Upper lobe of left lung (tissue), 6 donors: Measurements from ENCODE around the gene ADAMTS4. TPM values are rescaled to one million over a fixed set of nuclear protein-coding genes. Genes with fewer than 3 reads are reported as not detected.

Experiments
- ATAC-seq, 2 donors: fragments of 200-7000 bp; cut with Tn5 transposase; one replicate each; pipeline ENCODE4 v1.9.1; 2022; ENCODE audit warnings: mild to moderate bottlenecking in 2 of 2, moderate library complexity in 2 of 2; ENCODE audit not compliant: low FRiP score in 2 of 2
- DNase-seq, 2 donors: peaks; one replicate each; pipeline ENCODE4 v3.0.0-alpha.2; 2019 to 2020
- H3K27ac ChIP-seq, 4 donors: fragments of 200-600 bp; sonication (generic); one replicate each; pipeline ENCODE4 v1.5.1; 2016 to 2019
- H3K27me3 ChIP-seq, 4 donors: fragments of 200-600 bp; sonication (generic); one replicate each; pipeline ENCODE4 v1.5.1; 2017 to 2019
- H3K36me3 ChIP-seq, 4 donors: fragments of 200-600 bp; sonication (generic); one replicate each; pipeline ENCODE4 v1.5.1; 2016 to 2019
- H3K4me1 ChIP-seq, 4 donors: fragments of 200-600 bp; sonication (generic); one replicate each; pipeline ENCODE4 v1.5.1; 2018 to 2019
- H3K4me3 ChIP-seq, 4 donors: fragments of 200-600 bp; sonication (generic); one replicate each; pipeline ENCODE4 v1.5.1; 2017 to 2019; ENCODE audit warnings: mild to moderate bottlenecking in 2 of 4, moderate library complexity in 1 of 4
- H3K9me3 ChIP-seq, 4 donors: fragments of 200-600 bp; sonication (generic); one replicate each; pipeline ENCODE4 v1.5.1; 2018 to 2019
- EP300 ChIP-seq, 4 donors: sonication (generic); formaldehyde crosslinking; IDR thresholded peaks; one replicate each; pipeline ENCODE4 v1.5.1; 2017; ENCODE audit warnings: antibody characterized with exemption in 4 of 4, control low read depth in 2 of 4
- POLR2A ChIP-seq, 4 donors: fragments of 450-650 bp; IDR thresholded peaks; one replicate each; pipeline ENCODE4 v1.5.1; 2016 to 2017; ENCODE audit warnings: antibody characterized with exemption in 4 of 4, mild to moderate bottlenecking in 2 of 4
- POLR2AphosphoS5 ChIP-seq, 2 donors: sonication (generic); formaldehyde crosslinking; IDR thresholded peaks; one replicate each; pipeline ENCODE4 v1.5.1; 2017; ENCODE audit warnings: antibody characterized with exemption in 2 of 2
- WGBS, 2 donors: methylation state at CpG; one replicate each; pipeline ENCODE4 v1.1.5; 2017 to 2018; 5-methylcytosine and 5-hydroxymethylcytosine counted together
- total RNA-seq, 6 donors: library from RNA; depleted of rRNA in 4 of 6; stranded (reverse); fragments of >200 nt in 4 of 6; gene quantifications; one replicate each; pipeline versions ENCODE4 v1.1.0 to v1.2.1, GENCODE V29; 2016 to 2021
- TF ChIP-seq, protein P1 (sequence below), 6 experiments: fragments of 450-650 bp in 4 of 6; fragments of 200-600 bp in 2 of 6; sonication (generic) in 2 of 6; IDR thresholded peaks; one replicate each; pipeline ENCODE4 v1.5.1; 2016 to 2019; ENCODE audit warnings: antibody characterized with exemption in 6 of 6
- donor health status: DM: no; HTN: no; CAD: no; lungs with moderate emphysema.
- donor health status: DM: no; HTN: yes; CAD: no; lungs with severe emphysema.

Gene ADAMTS4
- total RNA-seq, 6 donors from 2014 or later = 0.91 to 18.6 (median 3.0) TPM

DNA sequence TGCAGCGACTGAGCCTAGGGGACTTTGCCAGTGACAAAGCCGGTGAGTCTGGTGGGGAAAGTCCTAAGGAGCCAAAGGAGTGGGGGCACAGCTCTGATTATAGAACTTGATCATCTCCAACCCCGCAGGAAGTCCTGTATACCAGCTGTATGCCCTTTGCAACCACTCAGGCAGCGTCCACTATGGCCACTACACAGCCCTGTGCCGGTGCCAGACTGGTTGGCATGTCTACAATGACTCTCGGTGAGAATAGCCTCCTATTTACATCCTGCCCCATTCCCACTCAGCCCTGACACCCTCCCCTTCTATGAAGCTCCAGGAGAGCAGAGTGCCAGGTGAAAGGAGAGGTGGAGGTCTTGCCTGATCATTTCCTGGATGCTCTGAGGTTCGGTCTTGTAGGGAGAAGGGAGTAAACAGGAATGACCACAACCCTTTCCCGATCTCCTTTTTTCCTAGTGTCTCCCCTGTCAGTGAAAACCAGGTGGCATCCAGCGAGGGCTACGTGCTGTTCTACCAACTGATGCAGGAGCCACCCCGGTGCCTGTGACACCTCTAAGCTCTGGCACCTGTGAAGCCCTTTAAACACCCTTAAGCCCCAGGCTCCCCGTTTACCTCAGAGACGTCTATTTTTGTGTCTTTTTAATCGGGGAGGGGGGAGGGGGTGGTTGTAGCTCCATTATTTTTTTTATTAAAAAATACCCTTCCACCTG, 33.8 kb downstream of the ADAMTS4 start:
- peak overlapping the region; percentile 83 to 92 (median 88) for H3K27ac ChIP-seq
- 62 to 69% methylated on average over 12 to 14 of the region's 14 CpGs for WGBS, 2 donors
- DNase-seq = no peak
- H3K36me3 ChIP-seq = peaks cover 3 to 35% (median 15%) of the 10 kb centered on the region in 4 donors
- no peak for TF ChIP-seq POLR2A (IDR thresholded peaks at IDR 0.05)
- no peak for TF ChIP-seq EP300 (IDR thresholded peaks at IDR 0.05)
- TF ChIP-seq, protein P1, sequence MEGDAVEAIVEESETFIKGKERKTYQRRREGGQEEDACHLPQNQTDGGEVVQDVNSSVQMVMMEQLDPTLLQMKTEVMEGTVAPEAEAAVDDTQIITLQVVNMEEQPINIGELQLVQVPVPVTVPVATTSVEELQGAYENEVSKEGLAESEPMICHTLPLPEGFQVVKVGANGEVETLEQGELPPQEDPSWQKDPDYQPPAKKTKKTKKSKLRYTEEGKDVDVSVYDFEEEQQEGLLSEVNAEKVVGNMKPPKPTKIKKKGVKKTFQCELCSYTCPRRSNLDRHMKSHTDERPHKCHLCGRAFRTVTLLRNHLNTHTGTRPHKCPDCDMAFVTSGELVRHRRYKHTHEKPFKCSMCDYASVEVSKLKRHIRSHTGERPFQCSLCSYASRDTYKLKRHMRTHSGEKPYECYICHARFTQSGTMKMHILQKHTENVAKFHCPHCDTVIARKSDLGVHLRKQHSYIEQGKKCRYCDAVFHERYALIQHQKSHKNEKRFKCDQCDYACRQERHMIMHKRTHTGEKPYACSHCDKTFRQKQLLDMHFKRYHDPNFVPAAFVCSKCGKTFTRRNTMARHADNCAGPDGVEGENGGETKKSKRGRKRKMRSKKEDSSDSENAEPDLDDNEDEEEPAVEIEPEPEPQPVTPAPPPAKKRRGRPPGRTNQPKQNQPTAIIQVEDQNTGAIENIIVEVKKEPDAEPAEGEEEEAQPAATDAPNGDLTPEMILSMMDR (IDR thresholded peaks at IDR 0.05) = no peak
- TF ChIP-seq POLR2AphosphoS5 (IDR thresholded peaks at IDR 0.05) = no peak
- no peaks in the 10 kb centered on the region for H3K27me3 ChIP-seq
- H3K4me1 ChIP-seq = peaks cover 25 to 44% (median 34%) of the 10 kb centered on the region in 4 donors
- H3K4me3 ChIP-seq = peak overlapping the region in 3 of 4 donors; percentile 54 to 90 (median 62)
- no peak for ATAC-seq
- H3K9me3 ChIP-seq = no peaks in the 10 kb centered on the region

GRCh38 chr1:161163793-161164192, 35.1 kb downstream of the ADAMTS4 start:
- H3K4me3 ChIP-seq = no peak overlapping the region
- ATAC-seq (no peak), DNase-seq (no peak)
- no peaks in the 10 kb centered on the region for H3K9me3 ChIP-seq
- no peak for TF ChIP-seq EP300 (IDR thresholded peaks at IDR 0.05)
- TF ChIP-seq POLR2AphosphoS5 (IDR thresholded peaks at IDR 0.05) = no peak
- no peak for TF ChIP-seq POLR2A (IDR thresholded peaks at IDR 0.05)
- TF ChIP-seq, protein P1 (IDR thresholded peaks at IDR 0.05) = no peak
- H3K27ac ChIP-seq = no peak overlapping the region
- H3K27me3 ChIP-seq = no peaks in the 10 kb centered on the region
- H3K36me3 ChIP-seq = peaks cover 3 to 25% (median 6%) of the 10 kb centered on the region in 4 donors
- peaks cover 30 to 51% (median 38%) of the 10 kb centered on the region in 4 donors for H3K4me1 ChIP-seq
- 95 to 97% methylated on average over 4 to 5 of the region's 5 CpGs for WGBS, 2 donors

DNA sequence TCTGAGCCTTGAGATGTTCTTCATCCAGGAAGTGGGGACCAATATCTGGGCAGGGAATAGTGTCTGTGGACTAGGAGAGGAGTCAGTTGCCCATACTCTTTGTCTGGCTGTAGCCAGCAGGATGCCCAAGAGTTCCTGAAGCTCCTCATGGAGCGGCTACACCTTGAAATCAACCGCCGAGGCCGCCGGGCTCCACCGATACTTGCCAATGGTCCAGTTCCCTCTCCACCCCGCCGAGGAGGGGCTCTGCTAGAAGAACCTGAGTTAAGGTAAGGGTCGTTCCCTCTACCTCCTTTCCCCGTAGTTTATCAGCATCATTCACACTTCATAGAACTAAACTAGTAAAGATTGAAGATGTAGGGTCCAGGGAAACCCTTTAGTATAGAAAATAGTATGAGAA, 36.0 kb downstream of the ADAMTS4 start:
- DNase-seq (no peak), ATAC-seq (no peak)
- H3K4me1 ChIP-seq = peaks cover 32 to 56% (median 40%) of the 10 kb centered on the region in 4 donors
- H3K36me3 ChIP-seq = peaks cover 3 to 33% (median 8%) of the 10 kb centered on the region in 4 donors
- peak overlapping the region in 1 of 4 donors; percentile 2 for H3K27ac ChIP-seq
- 91 to 96% methylated on average over 10 of the region's 10 CpGs for WGBS, 2 donors
- no peaks in the 10 kb centered on the region for H3K27me3 ChIP-seq
- no peak overlapping the region for H3K4me3 ChIP-seq
- TF ChIP-seq, protein P1 (IDR thresholded peaks at IDR 0.05) = no peak
- TF ChIP-seq POLR2A (IDR thresholded peaks at IDR 0.05) = no peak
- TF ChIP-seq POLR2AphosphoS5 (IDR thresholded peaks at IDR 0.05) = no peak
- no peak for TF ChIP-seq EP300 (IDR thresholded peaks at IDR 0.05)
- no peaks in the 10 kb centered on the region for H3K9me3 ChIP-seq

- no peak overlapping the region for H3K4me3 ChIP-seq
- 76 to 77% methylated on average over 4 to 7 of the region's 7 CpGs for WGBS, 2 donors
- ATAC-seq = no peak
- H3K27me3 ChIP-seq = no peaks in the 10 kb centered on the region
- peaks cover 29 to 49% (median 35%) of the 10 kb centered on the region in 4 donors for H3K4me1 ChIP-seq
- TF ChIP-seq EP300 (IDR thresholded peaks at IDR 0.05) = no peak
- TF ChIP-seq POLR2A (IDR thresholded peaks at IDR 0.05) = no peak
- TF ChIP-seq POLR2AphosphoS5 (IDR thresholded peaks at IDR 0.05) = no peak
- TF ChIP-seq, protein P1 (IDR thresholded peaks at IDR 0.05) = no peak
- peaks cover 3 to 33% (median 12%) of the 10 kb centered on the region in 4 donors for H3K36me3 ChIP-seq
- DNase-seq = no peak
- H3K9me3 ChIP-seq = no peaks in the 10 kb centered on the region
- H3K27ac ChIP-seq = peak overlapping the region in 1 of 4 donors; percentile 2
Observed at GRCh38 chr1:161162052-161162451, 36.8 kb downstream of the ADAMTS4 start.
